ENCODE results near the gene MBTPS1.

MBTPS1 gene

DNA sequence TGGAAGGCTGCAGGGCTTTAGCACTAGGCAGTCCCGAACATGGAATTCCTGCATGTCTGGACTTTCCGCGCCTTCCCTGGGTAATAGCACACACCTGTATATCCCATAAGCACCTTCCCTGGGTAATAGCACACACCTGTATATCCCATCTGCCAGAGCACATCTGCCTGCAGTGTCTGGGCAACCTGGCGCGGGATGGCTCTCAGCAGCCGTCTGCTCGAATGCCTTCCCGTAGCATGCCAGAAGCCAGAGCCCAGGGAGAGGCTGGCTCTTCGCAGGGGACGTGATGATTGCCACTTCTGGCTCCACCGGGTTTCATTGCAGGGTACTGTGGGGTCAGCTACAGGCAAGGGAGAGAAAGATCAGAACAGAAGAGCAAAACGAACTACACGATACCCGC is 21.3 kb downstream of the MBTPS1 start:
- DNase-seq, result no peak

DNA sequence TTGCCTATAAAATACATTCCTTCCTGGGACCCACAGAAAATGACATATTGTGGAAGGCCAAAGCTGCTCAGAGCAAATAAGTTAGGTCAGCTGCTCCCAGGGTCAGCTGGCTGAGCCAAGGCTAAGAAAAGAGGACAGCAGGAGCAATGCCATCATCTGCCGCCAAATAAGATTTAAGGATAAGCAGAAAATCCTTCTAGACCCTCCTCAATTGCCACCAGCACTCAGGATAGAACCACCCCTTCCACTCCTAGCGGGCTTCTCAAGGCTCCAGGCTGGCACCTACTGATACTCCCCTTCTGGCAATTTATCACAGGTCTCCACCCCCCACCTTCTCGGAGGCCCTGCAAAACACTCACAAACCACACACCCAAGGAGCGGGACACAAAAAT is 22.9 kb downstream of the MBTPS1 start:
- DNase-seq, result no peak

DNA sequence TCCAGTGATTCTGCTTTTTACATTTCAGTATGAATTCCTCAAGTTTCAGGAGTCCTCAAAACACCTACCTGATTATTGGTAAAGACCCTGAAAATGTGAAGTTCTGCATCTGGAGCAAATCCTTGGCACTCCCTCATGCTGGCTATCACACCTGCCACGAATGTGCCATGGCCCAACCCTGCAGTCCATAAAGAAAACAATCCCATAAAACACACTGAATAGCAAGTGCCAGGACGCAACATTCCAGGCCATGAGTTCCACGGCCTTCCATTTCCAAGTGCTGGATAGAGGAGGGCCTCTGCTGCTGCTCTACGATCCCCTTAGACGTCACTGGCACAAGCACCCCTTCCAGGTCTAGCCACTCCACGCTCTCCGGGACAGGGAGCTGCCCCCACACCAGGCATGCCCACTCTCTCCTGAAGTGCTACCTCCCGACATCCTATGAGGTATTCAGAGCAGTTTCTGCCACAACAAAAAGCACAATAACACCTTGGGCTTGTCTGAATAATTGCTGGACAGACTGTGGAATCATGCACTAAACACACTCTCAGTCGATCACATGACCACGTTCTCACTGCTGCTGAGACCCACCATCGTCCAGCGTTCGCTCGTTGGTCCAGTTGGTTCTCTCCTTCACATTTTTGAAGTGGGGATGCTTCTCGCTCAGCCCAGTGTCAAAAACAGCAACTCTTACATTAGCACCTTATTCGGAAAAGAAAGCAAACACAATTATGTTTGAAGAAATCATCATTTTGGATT is 23.4 kb downstream of the MBTPS1 start:
- DNase-seq, result no peak

DNA sequence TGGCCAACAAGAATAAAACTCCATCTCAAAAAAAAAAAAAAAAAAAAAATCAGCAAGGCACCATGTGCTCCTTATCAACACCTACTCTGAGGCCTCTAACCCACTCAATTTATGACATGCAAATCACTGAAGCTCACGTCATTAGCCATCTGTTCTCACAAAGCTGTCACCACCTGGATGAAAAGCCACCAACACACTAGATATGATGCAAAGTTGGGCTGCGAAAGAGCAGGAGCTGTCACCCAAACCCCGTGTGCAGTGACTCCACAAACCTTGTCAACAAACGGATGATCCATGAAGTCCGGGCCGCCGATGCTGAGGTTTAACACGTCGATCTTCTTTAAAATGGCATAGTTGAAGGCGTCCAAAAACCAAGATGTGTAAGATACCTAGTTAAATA is 25.3 kb downstream of the MBTPS1 start:
- no peak for DNase-seq

DNA sequence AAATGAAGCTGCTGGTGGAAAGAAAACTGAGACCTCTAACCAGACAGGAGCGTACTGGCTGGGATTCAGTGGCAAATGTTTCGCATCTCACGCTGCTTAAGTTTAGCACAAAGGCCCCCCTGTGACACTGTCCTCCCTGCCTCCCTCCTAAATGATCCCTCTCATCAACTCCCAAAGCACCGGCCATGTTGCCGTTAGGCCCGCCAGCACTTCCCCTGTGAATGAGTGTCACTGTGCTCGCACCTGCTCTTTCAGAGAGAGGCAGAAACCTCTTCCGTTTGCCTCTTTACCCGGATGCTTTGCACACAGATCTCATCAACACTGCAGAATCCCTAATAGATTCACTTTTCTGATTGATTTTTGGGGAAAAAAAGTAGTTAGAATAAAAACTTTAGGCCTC is 26.5 kb downstream of the MBTPS1 start:
- DNase-seq, result no peak

DNA sequence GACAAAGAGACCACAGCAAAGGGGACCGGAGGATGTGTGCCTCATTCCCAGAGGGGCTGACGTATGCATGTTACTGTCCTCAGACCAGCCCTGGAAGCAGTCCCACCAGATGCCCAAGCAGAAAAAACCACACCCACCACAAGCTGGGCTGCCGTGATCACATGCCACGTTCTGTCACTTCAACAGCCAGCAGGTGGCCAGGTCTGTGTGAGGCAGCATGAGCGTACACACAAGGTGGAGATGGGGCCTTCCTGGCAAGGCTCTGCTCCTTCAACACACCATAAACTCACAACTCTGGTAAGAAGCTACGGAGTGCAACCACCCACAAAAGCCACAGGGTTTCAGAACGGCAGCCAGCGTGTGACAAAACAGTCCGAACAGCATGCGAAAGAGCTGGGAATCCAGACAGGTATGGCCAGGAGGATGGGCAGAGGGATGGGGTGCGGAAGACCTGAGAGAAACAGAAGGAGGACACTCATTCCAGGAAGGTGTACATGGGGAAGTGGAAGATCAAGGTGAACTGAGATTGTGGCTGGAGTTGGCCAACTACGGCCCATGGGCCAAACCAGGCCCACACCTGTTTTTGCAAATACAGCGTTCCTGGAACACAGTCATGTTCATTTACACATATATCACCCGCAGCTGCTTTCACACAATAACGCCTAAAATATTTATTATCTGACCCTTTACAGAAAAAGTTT is 27.9 kb downstream of the MBTPS1 start:
- DNase-seq, result no peak

DNA sequence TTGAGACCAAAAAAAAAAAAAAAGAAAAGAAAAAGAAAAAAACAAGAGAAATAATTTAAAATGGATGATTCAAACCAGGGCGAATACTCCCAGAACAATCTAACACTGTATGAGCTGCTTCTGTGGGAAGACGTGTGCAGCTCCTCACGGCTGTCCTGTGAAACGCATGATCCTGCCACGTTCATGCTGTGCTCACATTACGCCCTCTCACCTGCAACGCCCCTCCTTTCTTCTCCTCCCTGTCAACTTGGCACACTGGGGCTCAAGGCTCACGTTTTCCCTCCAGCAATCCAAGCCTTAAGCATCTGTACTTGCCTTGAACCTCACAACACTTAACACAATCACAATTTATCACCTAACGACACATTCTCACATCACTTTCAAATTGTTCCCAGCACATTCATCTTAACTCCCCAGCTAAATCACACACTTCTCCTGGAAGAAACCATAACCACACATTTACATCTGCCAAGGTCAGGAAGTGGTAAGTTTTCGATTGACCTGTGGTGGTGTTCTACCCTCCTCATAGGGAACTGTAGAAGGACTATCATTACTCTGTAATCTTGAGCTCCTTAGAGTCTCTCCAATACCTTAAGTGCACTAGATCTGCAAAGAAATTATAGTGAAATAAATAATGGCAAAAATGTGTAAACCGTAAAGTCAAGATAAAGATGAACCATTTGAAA is 29.1 kb downstream of the MBTPS1 start:
- DNase-seq, result no peak

DNA sequence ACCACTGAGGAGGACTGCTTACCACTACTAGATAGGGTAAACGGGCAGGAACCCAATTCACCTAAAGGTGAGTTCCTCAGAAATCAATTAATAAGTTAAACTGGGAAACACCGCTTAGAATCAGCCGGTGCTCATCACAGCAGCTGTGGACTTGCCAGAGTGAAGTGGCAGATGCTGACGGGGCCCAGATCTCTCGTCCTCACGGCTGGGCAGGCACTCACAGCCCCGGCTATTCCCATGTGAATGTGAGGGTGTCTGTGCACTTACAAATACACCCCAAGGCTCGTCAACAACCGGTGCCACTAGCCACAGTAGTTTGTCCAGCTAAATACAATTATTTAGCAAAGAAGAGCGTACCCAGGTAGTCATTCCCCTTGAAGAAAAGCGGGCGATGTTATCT is 29.7 kb downstream of the MBTPS1 start:
- no peak for DNase-seq

DNA sequence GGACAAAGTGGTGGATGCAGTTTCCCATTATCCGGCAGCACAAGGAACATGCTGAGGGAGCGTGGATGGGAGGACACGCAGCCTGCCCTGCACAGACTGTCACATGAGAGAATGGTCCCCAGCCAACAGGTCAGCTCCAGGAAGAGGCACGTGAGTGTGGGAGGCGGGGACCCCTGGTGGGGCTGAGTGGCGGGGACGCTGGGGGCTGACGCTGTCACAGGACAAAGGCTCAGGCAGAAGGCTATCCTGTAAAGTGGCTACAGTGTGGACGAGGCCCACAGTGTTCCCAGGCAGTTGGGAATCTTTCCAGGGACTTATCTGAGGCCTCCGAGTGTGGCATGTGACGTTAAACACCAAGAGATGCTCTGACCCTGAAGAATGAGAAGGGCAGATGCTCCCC is 30.4 kb downstream of the MBTPS1 start:
- DNase-seq, result no peak

DNA sequence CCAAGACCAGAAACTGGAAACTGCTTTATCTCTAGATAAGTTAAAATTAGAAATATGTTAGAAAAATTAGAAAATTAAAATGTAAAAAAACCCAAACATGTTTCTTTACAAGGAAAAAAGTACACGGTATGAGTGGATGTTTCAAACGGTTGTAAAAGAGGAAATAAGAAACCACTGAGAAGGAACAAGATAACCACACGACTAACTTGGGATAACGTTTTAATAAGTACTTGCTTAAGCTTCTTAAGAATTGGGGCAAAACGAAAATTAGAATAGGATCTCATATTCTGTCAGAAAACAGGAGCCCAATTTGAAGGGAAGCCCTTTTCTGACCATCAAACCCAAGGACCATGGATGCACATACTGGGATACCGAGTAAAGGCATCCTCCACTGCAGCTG is 31.0 kb downstream of the MBTPS1 start:
- DNase-seq, result no peak

DNA sequence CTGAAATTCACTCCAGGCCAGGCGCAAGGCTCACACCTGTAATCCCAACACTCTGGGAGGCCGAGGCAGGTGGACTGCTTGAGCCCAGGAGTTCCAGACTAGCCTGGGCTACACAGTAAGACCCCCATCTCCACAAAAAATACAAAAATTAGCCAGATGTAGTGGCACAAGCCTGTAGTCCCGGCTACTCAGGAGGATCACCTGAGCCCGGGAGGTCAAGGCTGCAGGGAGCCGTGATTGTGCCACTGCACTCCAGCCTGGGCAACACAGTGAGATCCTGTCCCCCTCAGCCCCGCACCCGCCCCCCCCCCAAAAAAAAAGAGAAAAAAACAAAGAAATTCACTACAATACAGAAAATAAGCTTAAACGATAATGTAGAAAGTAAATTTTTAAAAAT is 31.5 kb downstream of the MBTPS1 start:
- no peak for DNase-seq

DNA sequence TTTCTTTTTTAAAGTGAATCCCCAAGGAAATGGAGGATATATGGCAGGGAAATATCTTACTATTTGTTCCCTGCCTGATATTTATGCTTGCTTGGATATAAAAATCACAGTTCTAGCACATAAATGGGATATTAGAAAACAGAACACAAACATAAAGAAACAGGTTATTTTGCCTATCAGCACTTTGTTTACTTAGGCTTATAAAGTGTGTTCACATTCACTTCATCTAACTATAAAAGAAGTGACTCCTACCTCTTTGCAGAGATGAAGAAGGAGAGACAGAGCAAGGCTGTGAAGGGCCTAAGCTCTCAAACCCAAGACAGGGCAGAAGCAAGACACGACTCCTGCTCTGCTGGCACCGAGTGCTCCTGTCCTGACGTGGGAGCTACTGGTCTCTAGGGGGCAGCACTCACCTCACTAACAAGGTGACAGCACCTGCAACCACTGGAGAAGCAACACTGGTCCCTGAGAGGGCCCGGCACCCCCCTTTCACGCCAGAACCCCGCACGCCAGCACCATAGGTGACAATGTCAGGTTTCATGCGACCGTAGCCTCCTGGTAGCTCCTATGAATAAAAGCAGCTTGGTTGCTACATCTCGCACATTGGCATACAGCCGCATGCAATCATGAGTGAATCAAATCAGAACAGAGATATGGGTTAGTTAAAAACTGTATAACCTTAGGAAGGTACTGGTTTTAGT is 32.0 kb downstream of the MBTPS1 start:
- peak; percentile 64 for DNase-seq

DNA sequence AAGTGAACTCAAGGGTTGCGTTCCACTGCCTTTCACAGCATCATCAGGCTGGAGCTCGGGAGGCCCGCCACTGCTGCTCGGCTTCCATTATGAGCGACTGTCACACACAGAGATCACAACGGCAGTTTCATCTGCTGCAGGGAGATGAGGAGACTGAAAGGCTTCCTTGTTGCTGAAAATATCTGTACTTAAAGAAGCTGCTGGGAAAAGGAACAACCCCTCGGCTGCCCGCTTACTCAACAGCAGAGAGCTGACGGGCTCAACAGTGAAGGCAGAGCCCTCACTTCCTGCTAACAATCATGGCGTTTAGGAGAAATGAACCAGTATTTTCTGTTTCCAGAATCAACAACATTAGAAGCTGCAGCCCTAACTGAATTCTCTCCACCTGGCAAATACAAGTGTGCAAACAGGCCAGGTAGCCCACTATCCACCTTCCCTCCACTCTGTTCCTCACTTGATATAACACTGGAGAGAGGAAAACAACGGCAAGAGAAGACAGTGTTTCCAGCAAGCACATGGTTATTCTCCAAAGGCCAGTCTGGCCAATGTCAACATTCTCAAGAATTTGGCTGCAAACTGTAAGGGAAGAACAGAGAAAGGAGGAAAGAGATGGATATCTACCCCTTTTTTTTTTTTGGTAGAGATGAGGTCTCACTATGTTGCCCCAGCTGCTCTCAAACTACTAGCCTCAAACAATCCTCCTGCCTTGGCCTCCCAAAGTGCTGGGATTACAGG is 33.7 kb downstream of the MBTPS1 start:
- DNase-seq, result no peak

DNA sequence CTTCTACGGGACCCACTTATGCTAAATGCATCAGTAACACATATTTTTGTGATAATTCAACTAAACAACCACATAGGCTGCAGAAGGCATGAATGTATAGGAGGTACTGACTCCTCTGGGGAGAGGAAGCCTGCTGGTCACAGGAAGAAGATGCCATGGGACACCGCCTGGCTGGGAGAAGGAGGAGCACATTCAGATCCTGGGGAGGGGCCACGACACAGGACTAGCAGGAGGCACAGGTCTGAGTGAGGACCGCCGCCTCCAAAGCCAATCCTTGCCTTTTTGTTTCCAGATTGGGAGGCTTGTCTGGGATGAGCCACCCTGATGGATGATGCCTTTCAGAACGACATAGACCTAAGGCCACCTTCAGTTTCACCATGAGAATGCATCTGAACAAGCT is 34.6 kb downstream of the MBTPS1 start:
- DNase-seq, result no peak

DNA sequence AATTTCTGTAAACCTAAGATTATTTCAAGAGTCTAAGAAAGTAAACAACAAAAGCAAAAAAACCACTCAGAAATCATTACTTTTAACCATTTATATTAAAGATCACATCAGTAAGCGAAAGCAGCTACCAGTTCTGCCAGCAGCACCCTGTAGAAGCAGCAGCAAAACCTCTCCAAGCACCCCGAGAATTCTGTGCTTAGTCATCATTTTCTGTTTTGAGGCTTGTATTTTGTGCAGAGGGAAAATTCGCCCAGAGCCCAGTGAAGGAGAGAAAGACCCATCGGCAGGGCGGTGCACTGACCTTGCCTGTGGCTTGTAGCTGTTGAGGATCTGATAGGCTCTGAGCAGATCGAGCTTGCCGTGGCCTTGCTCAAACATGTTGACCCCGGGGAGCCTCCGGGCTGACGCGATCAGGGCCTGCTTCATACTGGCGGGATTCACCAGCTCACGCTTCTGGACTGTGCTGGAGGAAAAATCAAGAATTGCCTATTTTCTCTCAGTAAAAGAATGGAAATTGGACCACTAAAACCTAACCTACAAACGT is 35.2 kb downstream of the MBTPS1 start:
- DNase-seq, result no peak

DNA sequence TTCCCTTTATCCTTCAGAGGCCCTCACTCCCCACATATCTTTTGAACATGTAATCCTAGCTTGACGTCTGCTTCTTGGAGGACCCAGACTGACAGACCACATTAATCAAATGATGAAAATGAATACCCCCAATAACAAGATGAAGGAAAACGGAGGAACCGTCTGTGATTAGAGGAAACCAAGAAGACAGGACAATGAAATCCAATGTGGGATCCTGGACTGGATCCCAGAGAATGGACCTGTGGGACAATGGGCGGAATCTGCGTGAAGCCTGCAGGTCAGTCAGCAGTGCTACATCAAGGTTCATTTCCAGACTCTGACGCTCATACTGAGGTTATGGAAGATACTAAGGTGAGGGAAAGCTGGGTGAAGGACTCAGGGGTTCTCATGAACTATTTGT is 35.9 kb downstream of the MBTPS1 start:
- no peak for DNase-seq

DNA sequence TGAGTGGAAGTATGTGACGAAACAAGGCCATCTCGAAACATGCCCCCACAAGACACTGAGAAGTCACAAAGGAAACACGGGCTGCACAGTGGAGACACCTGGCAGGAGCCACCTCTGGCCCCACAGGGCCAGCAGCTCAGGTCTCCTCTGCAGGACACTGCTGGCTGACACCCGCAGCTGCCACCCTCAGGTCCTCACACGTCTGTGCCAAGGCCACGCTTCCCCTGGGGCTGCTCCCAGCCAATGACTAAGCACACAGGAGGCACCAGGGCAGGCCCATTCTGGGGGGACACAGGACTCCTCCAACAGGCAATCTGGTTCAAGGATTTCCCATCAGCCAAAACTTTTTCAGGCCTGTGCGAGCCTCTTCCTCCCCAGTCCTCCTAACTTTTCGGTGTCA is 36.4 kb downstream of the MBTPS1 start:
- DNase-seq, result no peak

DNA sequence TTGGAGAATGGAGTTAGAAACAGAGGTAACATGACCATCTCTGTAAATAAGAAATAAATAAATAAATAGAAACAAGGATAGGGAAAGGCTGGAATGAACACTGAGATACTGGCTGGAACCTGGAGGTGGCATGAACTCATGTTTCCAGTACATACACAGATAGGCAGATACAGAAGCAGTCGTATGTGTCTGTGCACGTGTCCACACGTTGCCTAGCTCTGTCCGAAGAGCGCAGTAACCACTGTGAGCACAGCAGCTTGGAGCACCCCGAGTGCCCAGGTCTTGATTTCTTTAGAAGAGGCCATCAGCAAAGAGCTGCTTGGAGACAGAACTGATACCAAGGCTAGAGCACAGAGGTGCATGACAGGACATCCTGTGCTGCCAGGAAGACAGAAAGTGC is 37.1 kb downstream of the MBTPS1 start:
- no peak for DNase-seq

DNA sequence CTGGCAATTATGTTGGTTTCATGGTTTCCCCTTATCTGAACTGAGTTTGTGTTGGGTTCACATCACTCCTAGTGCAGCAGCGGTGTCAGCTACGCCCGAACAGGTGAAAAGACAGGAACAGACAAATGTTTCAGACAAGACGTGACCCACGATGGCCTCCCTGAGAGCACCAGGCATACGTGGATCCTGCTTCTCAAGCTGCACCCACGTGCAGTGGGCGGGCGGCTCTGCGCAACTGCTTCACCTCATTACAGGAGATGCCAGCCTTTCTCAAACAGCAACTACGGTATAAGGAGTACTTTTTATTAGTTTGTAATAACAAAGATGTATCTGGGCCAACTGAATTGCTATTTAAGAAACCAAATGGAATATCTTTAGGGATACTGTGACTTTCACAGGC is 41.4 kb downstream of the MBTPS1 start:
- no peak for DNase-seq

DNA sequence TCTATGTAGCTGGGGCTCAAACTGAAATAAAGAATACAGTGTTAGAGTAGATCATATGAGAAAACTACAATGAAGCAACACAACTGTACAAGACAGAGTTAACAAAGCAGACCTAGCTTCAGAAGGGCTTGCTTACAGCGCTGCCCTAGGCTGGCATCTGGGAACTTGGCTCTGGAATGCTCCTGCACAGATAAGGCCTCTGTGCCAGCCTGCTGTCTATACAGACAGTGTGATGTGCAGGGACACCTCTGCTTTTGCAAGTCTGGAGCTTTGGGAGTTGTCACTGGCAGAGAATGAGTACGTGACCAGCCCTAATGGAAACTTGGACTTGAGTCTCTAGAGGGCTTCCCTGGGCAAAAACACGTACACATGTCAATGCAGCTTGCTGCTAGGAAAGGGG is 42.0 kb downstream of the MBTPS1 start:
- DNase-seq, result no peak

DNA sequence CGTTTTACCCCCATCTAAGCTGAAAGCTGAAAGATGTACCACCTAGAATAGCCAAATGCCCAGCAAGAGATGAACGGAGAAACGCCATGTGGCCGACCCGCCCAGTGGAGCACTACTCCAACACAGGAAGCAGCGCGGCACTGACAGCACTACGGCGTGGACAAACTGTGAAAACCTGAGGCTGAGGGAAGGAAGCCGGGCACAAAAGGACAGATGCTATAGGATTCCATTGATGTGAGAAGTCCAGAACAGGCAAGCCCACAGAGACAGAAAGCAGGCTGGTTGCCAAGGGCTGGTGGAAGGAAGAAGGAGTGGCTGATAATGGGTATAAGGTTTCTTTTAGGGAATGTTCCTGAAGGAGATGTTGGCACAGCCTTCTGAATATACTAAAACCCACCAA is 44.7 kb downstream of the MBTPS1 start:
- no peak for DNase-seq

DNA sequence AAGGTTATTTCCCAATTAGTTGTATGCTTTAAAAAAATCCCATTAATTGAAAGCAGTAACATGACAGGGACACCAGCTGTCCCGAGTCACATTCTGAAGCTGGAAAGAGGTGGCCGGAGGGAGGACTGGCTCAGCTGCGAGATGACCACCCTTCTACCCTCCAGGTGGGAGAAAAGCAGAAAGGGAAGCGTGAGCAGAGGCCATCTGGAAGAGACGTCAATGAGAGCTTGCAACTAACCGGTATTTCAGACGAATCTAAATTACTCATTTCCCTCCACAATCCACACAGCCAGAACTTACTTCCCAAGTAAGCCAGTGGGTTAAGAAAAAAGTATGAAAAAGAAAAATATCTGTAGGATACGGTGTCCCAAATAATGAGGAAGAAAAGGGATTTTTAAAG is 45.6 kb downstream of the MBTPS1 start:
- DNase-seq, result no peak

DNA sequence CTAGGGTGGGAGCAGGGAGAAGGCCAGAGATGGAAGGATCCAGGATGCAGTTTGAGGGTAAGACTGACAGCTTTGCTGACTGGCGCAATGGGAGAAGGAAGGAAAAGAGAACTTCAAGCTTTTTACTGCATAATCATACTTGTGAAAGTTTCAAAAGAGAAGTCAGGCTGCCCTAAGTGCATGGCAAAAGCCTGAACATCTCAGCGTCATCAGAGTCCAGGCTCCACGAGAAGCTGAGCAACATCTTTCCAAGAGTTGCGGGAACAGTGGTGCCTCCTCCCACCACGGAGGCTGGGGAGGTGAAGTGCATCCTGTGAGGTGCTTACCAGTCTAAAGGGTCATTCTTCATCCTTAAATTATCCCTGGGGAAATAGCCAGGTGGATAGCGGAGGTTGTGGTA is 47.2 kb downstream of the MBTPS1 start:
- no peak for DNase-seq
